Neural crest cell (in vitro differentiated cells): ENCODE data around the gene SHISA7. TPM values are rescaled to one million over a fixed set of nuclear protein-coding genes. Genes with fewer than 3 reads are reported as not detected.
"Not testable (repeated sequence)": the region's sequence is repeated elsewhere in the genome, so short reads cannot be mapped to it uniquely, and the experiment has no call there.

ENCODE experiments used
- DNase-seq: peaks from one replicate; pipeline ENCODE4 v3.0.0; 2021; ENCODE audit warnings: low read depth, mixed read lengths, low spot score
- H3K27ac Mint-ChIP-seq: one replicate; pipeline ENCODE4 v1.8.0; 2021; ENCODE audit warnings: mild to moderate bottlenecking, mixed read lengths; ENCODE audit not compliant: unreplicated experiment
- H3K27me3 Mint-ChIP-seq: 2 replicates; pipeline ENCODE4 v1.8.0; 2021; ENCODE audit warnings: low read depth, mild to moderate bottlenecking, mixed read lengths
- H3K36me3 Mint-ChIP-seq: 2 replicates; pipeline ENCODE4 v1.8.0; 2021; ENCODE audit warnings: low read depth, mild to moderate bottlenecking, mixed read lengths
- H3K4me1 Mint-ChIP-seq: 2 replicates; pipeline ENCODE4 v1.8.0; 2021; ENCODE audit warnings: mixed read lengths
- H3K4me3 Mint-ChIP-seq: one replicate; pipeline ENCODE4 v1.8.0; 2021; ENCODE audit warnings: mild to moderate bottlenecking, mixed read lengths
- H3K9me3 Mint-ChIP-seq: 2 replicates; pipeline ENCODE4 v1.8.0; 2021; ENCODE audit warnings: mixed read lengths
- total RNA-seq: library from RNA; stranded (reverse); gene quantifications from 2 replicates; pipeline ENCODE4 v1.2.1, GENCODE V29; 2021
- TF ChIP-seq, protein P1 (sequence below): fragments of 200-600 bp; sonication (generic); conservative IDR thresholded peaks from 2 replicates; pipeline ENCODE4 v1.5.0; 2021; ENCODE audit warnings: antibody characterized with exemption, mild to moderate bottlenecking

The SHISA7 gene
- total RNA-seq, 1 donor from 2014 or later: 0.54 TPM

DNA sequence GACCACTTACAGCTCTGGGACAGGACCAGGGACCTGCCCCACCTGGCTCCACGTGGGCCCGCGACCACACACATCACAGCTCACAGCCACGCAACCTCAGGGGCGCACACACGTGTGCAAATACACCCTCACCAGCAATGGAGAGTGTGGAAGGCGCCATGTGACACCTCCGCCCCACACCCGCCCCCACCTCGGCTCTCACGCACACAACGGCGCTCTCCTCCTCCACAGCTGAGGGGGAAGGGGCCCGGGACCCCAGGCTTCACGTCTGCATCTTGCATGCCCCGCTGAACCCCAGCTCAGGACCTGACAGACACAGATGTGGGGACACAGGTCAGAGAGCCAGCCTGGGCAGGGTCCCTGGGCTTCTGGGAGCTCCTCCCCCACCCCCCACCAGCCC, 6.4 kb upstream of the SHISA7 start:
- no peak overlapping the region for H3K4me3 Mint-ChIP-seq
- no peak overlapping the region for H3K27ac Mint-ChIP-seq
- TF ChIP-seq, protein P1, sequence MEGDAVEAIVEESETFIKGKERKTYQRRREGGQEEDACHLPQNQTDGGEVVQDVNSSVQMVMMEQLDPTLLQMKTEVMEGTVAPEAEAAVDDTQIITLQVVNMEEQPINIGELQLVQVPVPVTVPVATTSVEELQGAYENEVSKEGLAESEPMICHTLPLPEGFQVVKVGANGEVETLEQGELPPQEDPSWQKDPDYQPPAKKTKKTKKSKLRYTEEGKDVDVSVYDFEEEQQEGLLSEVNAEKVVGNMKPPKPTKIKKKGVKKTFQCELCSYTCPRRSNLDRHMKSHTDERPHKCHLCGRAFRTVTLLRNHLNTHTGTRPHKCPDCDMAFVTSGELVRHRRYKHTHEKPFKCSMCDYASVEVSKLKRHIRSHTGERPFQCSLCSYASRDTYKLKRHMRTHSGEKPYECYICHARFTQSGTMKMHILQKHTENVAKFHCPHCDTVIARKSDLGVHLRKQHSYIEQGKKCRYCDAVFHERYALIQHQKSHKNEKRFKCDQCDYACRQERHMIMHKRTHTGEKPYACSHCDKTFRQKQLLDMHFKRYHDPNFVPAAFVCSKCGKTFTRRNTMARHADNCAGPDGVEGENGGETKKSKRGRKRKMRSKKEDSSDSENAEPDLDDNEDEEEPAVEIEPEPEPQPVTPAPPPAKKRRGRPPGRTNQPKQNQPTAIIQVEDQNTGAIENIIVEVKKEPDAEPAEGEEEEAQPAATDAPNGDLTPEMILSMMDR: no peak
- DNase-seq: no peak
- no peaks in the 10 kb centered on the region for H3K36me3 Mint-ChIP-seq
- H3K9me3 Mint-ChIP-seq: no peaks in the 10 kb centered on the region
- H3K4me1 Mint-ChIP-seq: peaks cover 13% of the 10 kb centered on the region
- H3K27me3 Mint-ChIP-seq: peaks cover 53% of the 10 kb centered on the region

GRCh38 chr19:55448175-55448490, 5.0 kb upstream of the SHISA7 start:
- not testable (repeated sequence) for H3K4me1 Mint-ChIP-seq, DNase-seq, H3K27ac Mint-ChIP-seq, H3K4me3 Mint-ChIP-seq, H3K36me3 Mint-ChIP-seq, H3K9me3 Mint-ChIP-seq
- H3K27me3 Mint-ChIP-seq: peaks cover 57% of the 10 kb centered on the region

- Mint-ChIP-seq H3K4me3 (no peak overlapping the region), H3K36me3 (no peaks in the 10 kb centered on the region), H3K27me3 (peaks cover 58% of the 10 kb centered on the region), H3K27ac (no peak overlapping the region), H3K4me1 (no peaks in the 10 kb centered on the region), H3K9me3 (no peaks in the 10 kb centered on the region)
- TF ChIP-seq, protein P1: no peak
- no peak for DNase-seq
Observed at GRCh38 chr19:55447421-55448174, 4.5 kb upstream of the SHISA7 start.

DNA sequence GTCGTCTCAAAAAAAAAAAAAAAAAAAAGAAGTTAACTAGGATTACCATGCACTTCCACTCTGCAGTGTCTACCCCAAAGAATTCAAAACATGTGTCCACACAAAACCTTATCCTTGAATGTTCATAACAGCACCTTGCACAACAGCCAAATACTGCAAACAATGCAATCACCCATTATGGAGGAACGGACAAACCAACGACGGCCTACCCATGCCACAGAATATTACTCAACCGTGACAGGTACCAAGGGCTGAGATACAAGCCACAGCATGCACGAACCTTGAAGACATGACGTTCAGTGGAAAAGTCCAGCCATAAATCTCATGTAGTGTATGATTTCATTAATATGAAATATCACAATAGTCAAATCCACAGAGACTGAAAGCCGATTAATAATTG, 3.0 kb upstream of the SHISA7 start:
- H3K4me3 Mint-ChIP-seq: no peak overlapping the region

GRCh38 chr19:55444646-55445045, 1.5 kb upstream of the SHISA7 start:
- peaks cover 68% of the 10 kb centered on the region for H3K27me3 Mint-ChIP-seq
- TF ChIP-seq, protein P1: no peak
- no peak overlapping the region for H3K27ac Mint-ChIP-seq
- H3K36me3 Mint-ChIP-seq: peaks cover 4% of the 10 kb centered on the region
- H3K9me3 Mint-ChIP-seq: no peaks in the 10 kb centered on the region
- H3K4me1 Mint-ChIP-seq: peaks cover 10% of the 10 kb centered on the region
- no peak for DNase-seq
- H3K4me3 Mint-ChIP-seq: no peak overlapping the region

More for the DNA sequence above, 3.0 kb upstream of the SHISA7 start:
- Mint-ChIP-seq H3K27ac (no peak overlapping the region), H3K9me3 (no peaks in the 10 kb centered on the region), H3K36me3 (peaks cover under 1% of the 10 kb centered on the region), H3K4me1 (peaks cover 6% of the 10 kb centered on the region), H3K27me3 (peaks cover 62% of the 10 kb centered on the region)
- DNase-seq: no peak
- TF ChIP-seq, protein P1: no peak

DNA sequence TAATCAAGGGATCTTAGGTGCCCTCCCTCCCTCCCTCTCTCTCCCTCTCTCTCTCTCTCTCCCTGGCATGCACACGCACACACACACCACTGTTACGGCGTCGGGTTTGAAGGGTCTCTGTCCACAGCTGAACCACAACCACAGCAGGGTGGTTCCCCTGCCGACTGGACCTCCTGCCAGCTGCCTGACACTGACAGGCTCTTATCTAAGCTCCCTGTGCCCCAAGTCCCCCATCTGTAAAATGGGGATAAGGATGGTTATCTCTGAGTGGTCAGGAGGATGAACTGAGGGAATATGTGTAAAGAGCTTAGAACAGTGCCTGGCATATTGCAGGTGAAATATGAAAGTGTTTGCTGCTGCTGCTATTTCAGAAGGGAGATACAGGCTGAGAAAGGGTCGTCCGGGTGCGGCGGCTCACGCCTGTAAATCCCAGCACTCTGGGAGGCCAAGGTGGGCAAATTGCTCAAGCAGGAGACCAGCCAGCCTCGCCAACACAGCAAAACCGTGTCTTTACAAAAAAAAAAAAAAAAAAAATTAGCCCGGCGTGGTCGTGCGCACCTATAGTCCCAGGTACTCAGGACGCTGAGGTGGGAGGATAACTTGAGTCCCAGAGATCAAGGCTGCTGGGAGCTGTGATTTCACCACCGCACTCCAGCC, 852 bp upstream of the SHISA7 start:
- Mint-ChIP-seq H3K36me3 (peaks cover 4% of the 10 kb centered on the region), H3K27ac (no peak overlapping the region), H3K4me1 (peaks cover 10% of the 10 kb centered on the region), H3K9me3 (no peaks in the 10 kb centered on the region), H3K4me3 (no peak overlapping the region), H3K27me3 (peaks cover 75% of the 10 kb centered on the region)
- DNase-seq: no peak
- TF ChIP-seq, protein P1: no peak
